HepG2 (cell line): ENCODE measurements around the gene ACOX3. TPM values are rescaled to one million over a fixed set of nuclear protein-coding genes. Genes with fewer than 3 reads are reported as not detected.
A peak's percentile ranks its signal among the peaks of the same experiment; 100 is the strongest.

Experiments used
- ADNP ChIP-seq: sonication (generic); formaldehyde crosslinking; IDR thresholded peaks from 2 replicates; pipeline ENCODE4 v1.4.0; 2020; ENCODE audit warnings: missing genetic modification reagents
- HES4 ChIP-seq: sonication (generic); formaldehyde crosslinking; IDR thresholded peaks from 2 replicates; pipeline ENCODE4 v1.9.0; 2021; ENCODE audit warnings: mild to moderate bottlenecking, missing genetic modification reagents, borderline replicate concordance
- HMG20A ChIP-seq: IDR thresholded peaks from 2 replicates; pipeline ENCODE4 v1.6.1; 2016; ENCODE audit warnings: borderline replicate concordance
- HNF4A ChIP-seq: sonication (generic); formaldehyde crosslinking; IDR thresholded peaks from 2 replicates; pipeline ENCODE4 v1.4.0; 2020; ENCODE audit warnings: missing genetic modification reagents
- KAT2B ChIP-seq: fragments of 150-350 bp; IDR thresholded peaks from 2 replicates; pipeline ENCODE4 v1.6.1; 2014; ENCODE audit warnings: low read depth, low read length, borderline replicate concordance
- NFYB ChIP-seq: sonication (generic); formaldehyde crosslinking; IDR thresholded peaks from 2 replicates; pipeline ENCODE4 v1.4.0; 2020; ENCODE audit warnings: missing genetic modification reagents
- RFX5 ChIP-seq: IDR thresholded peaks from 2 replicates; pipeline ENCODE4 v1.6.1; 2011; ENCODE audit warnings: low read depth, low read length, improper control_type of control experiment
- TAF1 ChIP-seq: sonication (generic); formaldehyde crosslinking; IDR thresholded peaks from 2 replicates; pipeline ENCODE4 v1.4.0; 2020; ENCODE audit warnings: missing genetic modification reagents
- ZNF136 ChIP-seq: sonication (generic); formaldehyde crosslinking; IDR thresholded peaks from 2 replicates; pipeline ENCODE4 v1.8.1; 2022; ENCODE audit warnings: low read depth, mild to moderate bottlenecking, moderate library complexity, missing genetic modification reagents
- ZNF235 ChIP-seq: sonication (generic); formaldehyde crosslinking; IDR thresholded peaks from 2 replicates; pipeline ENCODE4 v1.8.1; 2023; ENCODE audit warnings: mild to moderate bottlenecking, missing genetic modification reagents, borderline replicate concordance
- ZNF678 ChIP-seq: sonication (generic); formaldehyde crosslinking; IDR thresholded peaks from 2 replicates; pipeline ENCODE4 v1.4.0; 2020; ENCODE audit warnings: mild to moderate bottlenecking, missing genetic modification reagents
- ZNF772 ChIP-seq: sonication (generic); formaldehyde crosslinking; IDR thresholded peaks from 2 replicates; pipeline ENCODE4 v1.5.0; 2020; ENCODE audit warnings: mild to moderate bottlenecking, missing genetic modification reagents
- polyA plus RNA-seq, 8 experiments: library from polyadenylated mRNA; depleted of rRNA in 3 of 8; stranded (reverse) in 7 of 8; unstranded in 1 of 8; fragments of >200 nt; fragmentation: Illumina TruSeq in 4 of 8; extraction: Trizol in 4 of 8; gene quantifications; 2 replicates each; pipeline versions ENCODE4 v1.2.1 to v1.2.3, GENCODE V29; 2011 to 2016; ENCODE audit warnings: low read depth in 4 of 8, missing spikeins in 1 of 8, mixed read lengths in 1 of 8; ENCODE audit not compliant: insufficient read depth in 1 of 8
- total RNA-seq, 5 experiments: library from RNA; depleted of rRNA; stranded (reverse); fragments of >200 nt; fragmentation: Illumina TruSeq; extraction: Trizol; gene quantifications; 2 replicates each; pipeline ENCODE4 v1.2.3, GENCODE V29; 2016; ENCODE audit warnings: low read depth in 1 of 5
- TF ChIP-seq, protein P1 (sequence below): sonication (generic); formaldehyde crosslinking; IDR thresholded peaks from 2 replicates; pipeline ENCODE4 v1.8.0; 2022; ENCODE audit warnings: mild to moderate bottlenecking, missing genetic modification reagents, borderline replicate concordance
- TF ChIP-seq, protein P2 (sequence below): sonication (generic); formaldehyde crosslinking; IDR thresholded peaks from 2 replicates; pipeline ENCODE4 v1.8.0; 2022; ENCODE audit warnings: missing genetic modification reagents, mild to moderate bottlenecking, moderate library complexity, borderline replicate concordance
- TF ChIP-seq, protein P3 (sequence below): sonication (generic); formaldehyde crosslinking; IDR thresholded peaks from 2 replicates; pipeline ENCODE4 v1.8.0; 2022; ENCODE audit warnings: mild to moderate bottlenecking, missing genetic modification reagents

The ACOX3 gene
- total and polyA plus RNA-seq, 2 of the 13 experiments (the other 11 are each of a cell fraction or from before 2014, with no cell fraction given): 4.2 to 17.8 TPM

DNA sequence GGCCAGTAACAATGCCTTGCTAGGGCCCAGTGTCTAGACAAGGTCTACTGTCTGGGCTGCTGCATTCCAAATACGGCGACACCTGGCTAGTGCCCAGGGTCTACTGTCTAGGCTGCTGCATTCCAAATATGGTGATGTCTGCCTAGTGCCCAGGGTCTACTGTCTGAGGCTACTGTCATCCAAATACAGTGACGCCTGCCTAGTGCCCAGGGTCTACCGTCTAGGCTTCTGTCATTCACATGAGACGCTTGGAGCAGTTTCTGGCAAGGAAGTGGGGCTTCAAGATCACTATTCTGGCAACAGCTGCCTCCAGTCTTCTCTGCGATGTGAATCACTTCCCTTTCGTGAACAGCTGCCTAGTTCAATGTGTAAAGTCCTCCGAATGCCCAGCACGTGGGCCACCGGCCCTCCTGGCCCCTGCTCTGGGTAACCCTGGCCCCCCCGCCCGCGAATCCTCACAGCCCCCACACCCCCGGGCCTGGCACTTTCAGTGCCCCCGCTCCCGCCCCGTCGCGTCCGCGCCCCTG lies 12.7 kb downstream of the ACOX3 start (continued):
- TF ChIP-seq, protein P1, sequence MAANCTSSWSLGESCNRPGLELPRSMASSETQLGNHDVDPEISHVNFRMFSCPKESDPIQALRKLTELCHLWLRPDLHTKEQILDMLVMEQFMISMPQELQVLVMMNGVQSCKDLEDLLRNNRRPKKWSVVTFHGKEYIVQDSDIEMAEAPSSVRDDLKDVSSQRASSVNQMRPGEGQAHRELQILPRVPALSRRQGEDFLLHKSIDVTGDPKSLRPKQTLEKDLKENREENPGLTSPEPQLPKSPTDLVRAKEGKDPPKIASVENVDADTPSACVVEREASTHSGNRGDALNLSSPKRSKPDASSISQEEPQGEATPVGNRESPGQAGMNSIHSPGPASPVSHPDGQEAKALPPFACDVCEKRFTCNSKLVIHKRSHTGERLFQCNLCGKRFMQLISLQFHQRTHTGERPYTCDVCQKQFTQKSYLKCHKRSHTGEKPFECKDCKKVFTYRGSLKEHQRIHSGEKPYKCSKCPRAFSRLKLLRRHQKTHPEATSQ (CRISPR knock-in tag): no peak
- TF ChIP-seq, protein P2, sequence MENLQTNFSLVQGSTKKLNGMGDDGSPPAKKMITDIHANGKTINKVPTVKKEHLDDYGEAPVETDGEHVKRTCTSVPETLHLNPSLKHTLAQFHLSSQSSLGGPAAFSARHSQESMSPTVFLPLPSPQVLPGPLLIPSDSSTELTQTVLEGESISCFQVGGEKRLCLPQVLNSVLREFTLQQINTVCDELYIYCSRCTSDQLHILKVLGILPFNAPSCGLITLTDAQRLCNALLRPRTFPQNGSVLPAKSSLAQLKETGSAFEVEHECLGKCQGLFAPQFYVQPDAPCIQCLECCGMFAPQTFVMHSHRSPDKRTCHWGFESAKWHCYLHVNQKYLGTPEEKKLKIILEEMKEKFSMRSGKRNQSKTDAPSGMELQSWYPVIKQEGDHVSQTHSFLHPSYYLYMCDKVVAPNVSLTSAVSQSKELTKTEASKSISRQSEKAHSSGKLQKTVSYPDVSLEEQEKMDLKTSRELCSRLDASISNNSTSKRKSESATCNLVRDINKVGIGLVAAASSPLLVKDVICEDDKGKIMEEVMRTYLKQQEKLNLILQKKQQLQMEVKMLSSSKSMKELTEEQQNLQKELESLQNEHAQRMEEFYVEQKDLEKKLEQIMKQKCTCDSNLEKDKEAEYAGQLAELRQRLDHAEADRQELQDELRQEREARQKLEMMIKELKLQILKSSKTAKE (CRISPR knock-in tag): 0 out of 2 replicates have a peak, but pooled peaks have one; percentile 5
- TF ChIP-seq NFYB (no peak), HES4 (CRISPR knock-in tag) (0 out of 2 replicates have a peak, but pooled peaks have one; percentile 12), TAF1 (CRISPR knock-in tag) (no peak), ZNF678 (CRISPR knock-in tag) (no peak), RFX5 (no peak), ZNF235 (no peak), HNF4A (peak; percentile 43), KAT2B (no peak), ADNP (CRISPR knock-in tag) (no peak), ZNF136 (CRISPR knock-in tag) (no peak), HMG20A (no peak), ZNF772 (CRISPR knock-in tag) (no peak)
- TF ChIP-seq, protein P3, sequence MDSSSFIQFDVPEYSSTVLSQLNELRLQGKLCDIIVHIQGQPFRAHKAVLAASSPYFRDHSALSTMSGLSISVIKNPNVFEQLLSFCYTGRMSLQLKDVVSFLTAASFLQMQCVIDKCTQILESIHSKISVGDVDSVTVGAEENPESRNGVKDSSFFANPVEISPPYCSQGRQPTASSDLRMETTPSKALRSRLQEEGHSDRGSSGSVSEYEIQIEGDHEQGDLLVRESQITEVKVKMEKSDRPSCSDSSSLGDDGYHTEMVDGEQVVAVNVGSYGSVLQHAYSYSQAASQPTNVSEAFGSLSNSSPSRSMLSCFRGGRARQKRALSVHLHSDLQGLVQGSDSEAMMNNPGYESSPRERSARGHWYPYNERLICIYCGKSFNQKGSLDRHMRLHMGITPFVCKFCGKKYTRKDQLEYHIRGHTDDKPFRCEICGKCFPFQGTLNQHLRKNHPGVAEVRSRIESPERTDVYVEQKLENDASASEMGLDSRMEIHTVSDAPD: no peak
